Astrocyte (in vitro differentiated cells and primary cell): ENCODE measurements around the gene KASH5.

ENCODE experiments used
- EZH2 ChIP-seq: IDR thresholded peaks from 2 replicates; pipeline ENCODE4 v1.6.1; 2012; ENCODE audit warnings: mild to moderate bottlenecking, low read length, inconsistent platforms; ENCODE audit not compliant: insufficient read depth
- TF ChIP-seq, protein P1 (sequence below): IDR thresholded peaks from 2 replicates; pipeline ENCODE4 v1.5.1; 2011; ENCODE audit warnings: low read depth, mild to moderate bottlenecking, inconsistent platforms, low read length, moderate library complexity; ENCODE audit not compliant: insufficient read depth

DNA sequence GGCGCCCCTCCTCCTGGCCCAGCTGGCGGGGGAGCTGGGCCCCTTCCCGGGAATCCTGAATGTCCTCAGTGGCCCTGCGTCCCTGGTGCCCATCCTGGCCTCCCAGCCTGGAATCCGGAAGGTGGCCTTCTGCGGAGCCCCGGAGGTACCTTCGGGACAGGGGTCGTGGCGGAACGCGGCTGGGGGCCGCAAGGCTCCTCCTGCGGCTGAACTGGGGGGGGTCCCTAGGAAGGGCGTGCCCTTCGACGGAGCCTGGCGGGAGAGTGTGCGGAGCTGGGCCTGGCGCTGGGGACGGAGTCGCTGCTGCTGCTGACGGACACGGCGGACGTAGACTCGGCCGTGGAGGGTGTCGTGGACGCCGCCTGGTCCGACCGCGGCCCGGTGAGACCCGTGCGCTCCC, 73.6 kb downstream of the KASH5 start:
- no peak for TF ChIP-seq EZH2
- TF ChIP-seq, protein P1, sequence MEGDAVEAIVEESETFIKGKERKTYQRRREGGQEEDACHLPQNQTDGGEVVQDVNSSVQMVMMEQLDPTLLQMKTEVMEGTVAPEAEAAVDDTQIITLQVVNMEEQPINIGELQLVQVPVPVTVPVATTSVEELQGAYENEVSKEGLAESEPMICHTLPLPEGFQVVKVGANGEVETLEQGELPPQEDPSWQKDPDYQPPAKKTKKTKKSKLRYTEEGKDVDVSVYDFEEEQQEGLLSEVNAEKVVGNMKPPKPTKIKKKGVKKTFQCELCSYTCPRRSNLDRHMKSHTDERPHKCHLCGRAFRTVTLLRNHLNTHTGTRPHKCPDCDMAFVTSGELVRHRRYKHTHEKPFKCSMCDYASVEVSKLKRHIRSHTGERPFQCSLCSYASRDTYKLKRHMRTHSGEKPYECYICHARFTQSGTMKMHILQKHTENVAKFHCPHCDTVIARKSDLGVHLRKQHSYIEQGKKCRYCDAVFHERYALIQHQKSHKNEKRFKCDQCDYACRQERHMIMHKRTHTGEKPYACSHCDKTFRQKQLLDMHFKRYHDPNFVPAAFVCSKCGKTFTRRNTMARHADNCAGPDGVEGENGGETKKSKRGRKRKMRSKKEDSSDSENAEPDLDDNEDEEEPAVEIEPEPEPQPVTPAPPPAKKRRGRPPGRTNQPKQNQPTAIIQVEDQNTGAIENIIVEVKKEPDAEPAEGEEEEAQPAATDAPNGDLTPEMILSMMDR, result no peak
